HG02938 (cell line): ENCODE results near the gene KRT85.
"Not testable (repeated sequence)": the region's sequence is repeated elsewhere in the genome, so short reads cannot be mapped to it uniquely, and the experiment has no call there.

Experiments
- ATAC-seq: cut with Tn5 transposase; IDR thresholded peaks from one replicate; pipeline ENCODE4 v1.9.1; 2021; ENCODE audit warnings: mild to moderate bottlenecking, moderate library complexity; ENCODE audit not compliant: unreplicated experiment

The KRT85 gene

DNA sequence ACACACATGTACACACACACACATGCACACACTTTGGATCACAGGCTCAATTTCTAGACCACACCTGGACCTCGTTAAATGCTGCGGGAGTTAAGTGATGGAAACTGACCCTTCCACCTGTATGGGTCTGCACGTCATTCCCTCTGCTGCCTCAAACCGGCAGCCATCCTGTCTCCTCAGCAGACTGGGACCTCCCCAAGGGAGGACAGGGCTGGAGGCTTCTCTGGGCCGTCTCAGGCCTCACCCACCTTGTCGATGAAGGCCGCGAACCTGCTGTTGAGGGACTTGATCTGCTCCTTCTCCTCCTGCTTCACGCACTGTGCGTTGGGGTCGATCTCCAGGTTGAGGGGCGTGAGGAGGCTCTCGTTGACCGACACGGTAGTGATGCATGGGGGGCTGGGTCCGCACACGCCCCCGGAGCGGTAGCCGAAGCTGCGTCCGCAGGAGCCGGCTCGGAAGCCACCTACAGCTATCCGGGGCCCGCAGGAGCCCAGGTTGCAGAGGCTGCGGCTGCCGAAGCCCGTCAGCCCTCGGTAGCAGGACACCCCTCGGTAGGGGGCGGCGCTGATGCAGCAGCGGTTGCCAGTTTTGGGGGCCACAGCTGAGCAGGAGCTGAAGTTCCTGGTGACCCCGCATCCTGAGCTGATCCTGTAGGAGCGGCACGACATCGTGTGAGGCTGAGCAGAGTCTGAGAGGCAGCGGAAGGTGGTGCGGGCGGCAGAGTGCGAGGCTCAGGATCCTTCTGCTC, at the start of gene KRT85:
TSS of gene KRT85 (minus strand) at position 744 of the 748 bp plus-strand sequence. CDS start at position 668, 76 bp downstream.
- ATAC-seq = no peak

DNA sequence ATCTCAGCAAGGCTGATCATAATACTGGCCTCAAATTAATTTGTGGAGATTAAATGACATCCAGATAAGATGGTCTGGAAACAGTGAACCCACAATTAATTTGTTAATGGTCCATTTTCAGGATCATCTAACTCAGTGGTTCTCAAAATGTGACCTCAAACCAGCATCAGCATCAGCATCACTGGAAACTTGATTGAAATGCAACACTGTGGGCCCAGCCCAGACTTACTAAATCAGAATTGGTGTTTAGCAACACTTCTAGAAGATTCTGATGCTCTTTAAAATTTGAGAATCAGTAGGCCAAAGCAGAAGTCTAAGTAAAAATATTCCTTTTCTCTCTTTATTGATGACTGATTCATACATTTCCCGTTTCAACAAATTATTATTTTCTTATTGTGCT, 49.5 kb upstream of the KRT85 start:
- ATAC-seq = no peak

DNA sequence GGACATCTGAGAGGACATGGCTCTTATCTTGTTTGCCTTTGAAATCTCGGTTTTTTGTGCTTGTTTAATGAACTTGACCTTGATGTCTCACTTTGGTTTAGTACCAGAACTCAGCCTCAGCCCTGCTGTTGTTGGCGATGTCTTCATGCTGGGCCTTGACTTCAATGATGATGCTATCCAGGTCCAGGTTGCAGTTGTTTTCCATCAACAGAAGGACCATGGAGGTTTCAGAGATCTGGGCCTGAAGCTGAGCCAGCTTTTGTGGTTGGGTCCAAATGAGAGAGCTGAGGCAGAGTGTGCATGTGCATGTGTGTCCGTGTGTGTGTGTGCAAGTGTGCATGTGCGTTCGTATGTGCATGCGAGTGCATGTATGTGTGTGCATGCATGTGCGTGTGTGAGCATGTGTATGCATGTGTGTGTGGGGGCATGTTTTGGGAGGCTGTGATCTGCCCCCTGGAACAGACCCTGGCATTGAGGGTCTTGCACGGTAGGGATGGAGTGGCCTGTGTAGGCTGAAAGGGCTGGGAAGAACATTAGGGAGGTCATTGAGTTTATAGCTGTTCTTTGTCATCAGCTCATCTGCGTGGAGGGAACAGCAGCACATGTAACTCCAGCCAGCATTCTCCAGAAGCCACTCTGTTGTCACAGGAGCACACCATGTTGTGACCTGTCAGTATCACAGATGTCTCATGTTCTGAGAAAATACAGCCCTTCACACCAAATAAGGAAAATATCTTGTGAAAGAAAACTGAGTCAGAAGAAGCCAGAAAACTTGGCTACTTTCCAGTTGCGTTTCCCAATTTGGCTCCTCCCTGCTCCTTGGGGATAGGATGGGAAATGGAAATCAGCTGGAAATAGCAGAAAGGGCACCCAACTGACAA, 48.8 kb upstream of the KRT85 start:
- ATAC-seq = no peak

- no peak for ATAC-seq
These were observed 47.7 kb upstream of the KRT85 start for GRCh38 chr12:52414936-52415335.

- no peak for ATAC-seq
These were observed 46.6 kb upstream of the KRT85 start for GRCh38 chr12:52413782-52414345.

- no peak for ATAC-seq
These were observed 45.9 kb upstream of the KRT85 start for GRCh38 chr12:52413202-52413601.

DNA sequence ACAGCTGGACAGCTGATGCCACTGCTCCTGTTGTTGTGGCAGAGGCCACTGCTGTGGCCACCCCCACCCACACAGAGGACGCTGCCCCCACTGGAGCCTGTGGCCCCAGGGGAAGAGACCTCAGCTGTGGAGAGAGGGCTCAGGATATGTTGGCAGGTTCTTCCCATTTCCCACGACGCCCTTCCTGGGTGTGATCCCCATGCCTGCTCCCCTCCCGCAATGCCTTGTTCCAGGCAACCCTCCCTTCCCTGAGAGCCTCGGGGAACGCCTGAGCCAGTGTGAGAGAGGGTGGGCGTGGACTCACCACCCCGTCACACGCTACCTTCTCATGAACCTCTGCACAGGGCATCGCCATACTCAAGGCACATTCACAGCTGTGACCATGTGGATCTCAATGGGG, 44.5 kb upstream of the KRT85 start:
- no peak for ATAC-seq

- not testable (repeated sequence) for ATAC-seq
These were observed 43.4 kb upstream of the KRT85 start for GRCh38 chr12:52410589-52411248.

DNA sequence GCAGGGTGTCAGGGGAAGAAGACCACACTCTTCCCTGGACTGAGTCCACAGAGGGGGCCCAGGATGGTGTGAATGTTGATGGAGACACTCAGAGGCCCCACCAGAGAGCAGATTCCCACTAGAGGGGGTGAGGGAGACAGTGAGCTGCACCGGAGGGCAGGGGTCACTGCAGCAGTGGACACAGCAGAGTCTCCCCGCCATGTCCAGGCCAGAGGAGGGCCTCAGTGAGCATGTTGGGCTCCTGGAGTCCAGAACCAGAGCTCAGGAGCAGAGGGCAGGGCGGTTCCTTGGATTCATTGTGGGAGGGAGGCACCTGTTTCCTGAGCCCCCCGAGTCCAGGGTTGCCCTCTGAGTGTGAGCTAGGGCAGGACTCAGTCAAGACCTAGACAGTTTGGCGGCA, 40.6 kb upstream of the KRT85 start:
- ATAC-seq = no peak

DNA sequence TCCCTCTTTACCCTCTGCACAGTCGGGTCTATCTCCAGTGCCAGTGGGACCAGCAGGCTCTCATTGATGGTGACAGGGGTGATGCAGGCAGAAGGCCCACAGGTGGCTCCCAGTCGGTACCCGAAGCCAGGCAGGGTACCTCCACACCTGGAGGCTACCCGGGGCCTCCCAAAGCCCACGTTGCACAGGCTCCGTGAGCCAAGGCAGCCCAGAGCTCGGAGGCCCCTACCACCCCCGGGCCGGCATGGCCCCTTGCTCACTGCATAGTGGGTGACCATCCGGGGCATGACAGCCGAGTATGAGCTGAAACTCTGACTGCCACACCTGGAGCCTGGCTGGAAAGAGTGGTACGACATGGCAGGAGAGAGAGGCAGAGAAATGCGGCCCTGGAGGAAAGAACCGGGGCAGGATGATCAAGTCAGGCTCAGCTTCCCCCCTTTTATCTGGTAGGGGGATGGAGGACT, 38.7 kb upstream of the KRT85 start, which contains the start of gene KRT82:
TSS of gene KRT82 (minus strand) at position 414 of the 464 bp plus-strand sequence. CDS start at position 356, 58 bp downstream.
- no peak for ATAC-seq

GRCh38 chr12:52404951-52405350, 37.7 kb upstream of the KRT85 start:
- ATAC-seq = no peak

DNA sequence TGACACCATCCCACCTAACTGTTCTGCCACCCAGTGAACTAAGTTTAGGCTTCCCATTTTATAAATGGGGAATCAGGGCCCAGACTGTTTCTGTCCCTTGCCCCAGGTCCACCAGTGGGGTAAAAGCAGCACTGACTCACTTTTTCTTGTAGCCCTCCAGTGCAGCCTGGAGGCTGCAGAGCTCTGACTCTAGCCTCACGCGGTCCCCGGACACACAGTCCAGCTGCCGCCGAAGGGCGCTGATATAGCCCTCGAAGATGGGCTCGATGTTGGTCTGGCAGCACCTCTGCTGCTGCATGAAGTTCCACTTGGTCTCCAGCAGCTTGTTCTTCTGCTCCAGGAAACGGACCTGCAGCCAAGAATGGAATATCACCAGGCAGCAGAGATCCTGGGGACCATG, 36.3 kb upstream of the KRT85 start:
- no peak for ATAC-seq

GRCh38 chr12:52402873-52403540, 35.7 kb upstream of the KRT85 start:
- no peak for ATAC-seq

- no peak for ATAC-seq
These were observed 35.1 kb upstream of the KRT85 start for GRCh38 chr12:52402377-52402776.

DNA sequence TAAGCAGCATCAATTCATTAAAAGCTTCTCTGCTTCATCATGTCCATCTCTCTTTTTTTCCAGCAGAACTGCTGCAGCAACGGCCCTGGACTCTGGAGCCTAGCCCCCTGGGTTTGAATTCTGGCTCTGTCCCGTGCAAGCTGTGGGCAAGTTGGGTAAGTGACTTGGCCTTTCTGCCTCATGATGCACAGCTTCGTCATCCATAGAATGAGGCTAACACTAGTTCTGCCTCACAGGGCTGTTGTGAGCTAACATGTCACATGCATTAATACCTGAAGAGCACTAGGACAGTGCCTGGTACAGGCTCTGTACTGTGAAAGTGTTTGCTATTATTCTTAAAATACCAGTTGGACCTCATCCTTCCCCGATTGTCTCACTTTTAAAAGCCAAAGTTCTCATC, 34.6 kb upstream of the KRT85 start:
- ATAC-seq = no peak

DNA sequence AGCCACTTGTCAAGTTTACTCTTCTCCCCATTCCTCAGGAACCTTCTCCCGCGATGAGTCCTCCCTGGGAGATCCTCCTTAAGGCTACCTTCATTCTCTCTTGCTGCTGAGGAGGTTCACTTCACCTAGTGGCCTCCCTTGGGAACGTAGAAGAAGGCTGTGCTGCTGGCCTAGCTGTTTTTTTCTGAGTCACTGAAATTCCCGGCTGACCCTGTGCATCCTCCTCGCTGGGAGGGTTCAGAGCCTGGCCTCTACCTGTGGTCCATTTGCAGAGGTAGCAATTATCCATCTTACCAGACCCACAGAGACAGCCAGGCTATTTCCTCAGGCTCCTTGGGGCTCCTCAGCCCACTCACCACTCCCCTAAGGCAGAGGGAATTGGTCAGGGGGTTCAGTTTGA, 34.2 kb upstream of the KRT85 start:
- ATAC-seq = no peak

DNA sequence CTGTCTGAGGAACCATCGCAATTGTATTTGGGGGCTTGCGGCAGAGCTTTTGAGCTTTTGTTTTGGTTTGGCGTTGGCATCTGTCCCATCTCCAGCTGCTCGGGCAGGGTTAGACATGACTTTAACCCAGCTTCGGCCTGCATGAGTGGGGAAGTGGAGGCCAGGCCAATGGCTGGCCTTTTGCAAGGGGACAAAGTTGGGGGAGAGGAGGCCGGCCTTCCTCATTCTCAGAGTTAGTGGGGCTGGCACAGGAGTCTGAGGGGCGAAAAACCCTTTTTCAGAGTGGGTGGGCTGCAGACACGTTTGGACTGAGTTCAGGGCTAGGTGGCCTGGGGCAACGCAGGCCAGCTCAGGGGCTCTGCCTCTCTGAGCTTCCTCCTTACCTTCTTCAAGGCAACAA, 33.6 kb upstream of the KRT85 start:
- ATAC-seq = no peak

DNA sequence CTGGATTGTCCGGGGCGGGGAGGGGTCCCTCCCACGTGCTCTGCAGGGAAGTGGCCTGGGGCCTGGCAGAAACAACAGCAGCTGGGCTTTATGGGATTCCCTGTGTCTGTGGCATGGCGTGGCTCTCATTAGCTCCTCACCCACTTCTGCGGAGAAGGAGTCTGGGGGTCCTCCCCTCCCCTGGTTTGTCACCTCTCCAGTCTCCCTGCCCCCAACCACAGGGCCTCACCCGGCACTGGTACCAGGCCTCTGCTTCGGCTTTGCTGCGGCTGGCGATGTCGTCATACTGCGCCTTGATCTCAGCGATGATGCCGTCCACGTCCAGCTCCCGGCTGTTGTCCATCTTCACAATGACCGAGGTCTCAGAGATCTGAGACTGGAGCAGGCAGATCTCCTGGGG, 32.5 kb upstream of the KRT85 start:
- no peak for ATAC-seq

DNA sequence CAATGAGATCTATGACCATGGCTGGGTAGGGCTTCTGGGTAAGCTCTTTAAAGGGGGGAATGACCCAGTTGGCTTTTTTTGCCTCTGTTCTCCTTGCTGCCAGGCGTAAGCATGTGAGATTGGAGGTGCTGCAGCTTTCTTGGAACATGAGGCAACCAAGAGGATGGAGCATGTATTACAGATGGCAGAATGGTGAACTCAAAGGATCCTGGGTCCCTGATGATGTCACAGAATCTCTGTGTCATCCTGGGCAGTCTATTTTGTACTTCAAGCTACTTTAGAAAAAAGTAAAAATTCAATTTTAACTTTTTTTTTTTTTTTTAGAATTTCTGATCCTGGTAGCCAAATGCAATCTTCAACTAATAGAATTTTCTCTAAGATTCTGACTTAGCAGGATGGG, 30.9 kb upstream of the KRT85 start:
- no peak for ATAC-seq

- ATAC-seq = no peak
These were observed 29.4 kb upstream of the KRT85 start for GRCh38 chr12:52396656-52397055.
